OCI-LY3 (cell line): Measurements from ENCODE around the gene CAB39.

Experiments
- CTCF ChIP-seq: fragments of 200-600, 300-600 bp; sonication (generic); IDR thresholded peaks from 2 replicates; pipeline ENCODE4 v1.5.1; 2014; ENCODE audit warnings: antibody characterized with exemption, low read length, low read depth
- EZH2phosphoT487 ChIP-seq: fragments of 200-600 bp; shearing (Covaris generic); IDR thresholded peaks from 2 replicates; pipeline ENCODE4 v1.6.1; 2018; ENCODE audit warnings: antibody characterized with exemption, mixed run types, low read depth

- TF ChIP-seq CTCF (no peak), EZH2phosphoT487 (no peak)
These were observed 27.5 kb upstream of the CAB39 start for GRCh38 chr2:230685178-230685577.
